Keratinocyte (primary cell): Measurements from ENCODE around the gene NECTIN2. TPM values are rescaled to one million over a fixed set of nuclear protein-coding genes. Genes with fewer than 3 reads are reported as not detected.

Experiments
- DNase-seq: peaks from one replicate; pipeline ENCODE4 v3.0.0-alpha.2; 2011; ENCODE audit warnings: low read depth, missing footprints, low spot score
- FAIRE-seq: peaks from 2 replicates; lab custom pipeline; 2011; peaks lifted over from hg19 to GRCh38; lab: Jason Lieb, UNC
- H2AFZ ChIP-seq: 2 replicates; pipeline ENCODE4 v1.6.0; 2012; ENCODE audit warnings: low read length, control low read depth, inconsistent platforms; ENCODE audit not compliant: control insufficient read depth
- H3K27ac ChIP-seq: 2 replicates; pipeline ENCODE4 v1.5.1; 2011; ENCODE audit warnings: low read length; ENCODE audit not compliant: control insufficient read depth, insufficient read depth
- H3K27me3 ChIP-seq: 3 replicates; pipeline ENCODE4 v1.6.0; 2011; ENCODE audit warnings: low read length; ENCODE audit not compliant: control insufficient read depth, insufficient read depth; ENCODE audit errors: extremely low read depth
- H3K36me3 ChIP-seq, 2 experiments: 2 replicates in 1 of 2; 3 replicates in 1 of 2; pipeline ENCODE4 v1.5.1; 2011; ENCODE audit warnings: low read length in 2 of 2, mild to moderate bottlenecking in 1 of 2; ENCODE audit not compliant: control insufficient read depth in 2 of 2, insufficient read depth in 2 of 2; ENCODE audit errors: extremely low read depth in 1 of 2
- H3K4me1 ChIP-seq: 3 replicates; pipeline ENCODE4 v1.5.1; 2011; ENCODE audit warnings: low read length; ENCODE audit not compliant: control insufficient read depth, insufficient read depth; ENCODE audit errors: extremely low read depth
- H3K4me2 ChIP-seq: 3 replicates; pipeline ENCODE4 v1.6.0; 2011; ENCODE audit warnings: low read depth, low read length; ENCODE audit not compliant: control insufficient read depth, insufficient read depth; ENCODE audit errors: extremely low read depth
- H3K4me3 ChIP-seq, 3 experiments: fragments of 200-600 bp in 1 of 3; sonication (generic) in 1 of 3; 2 replicates in 2 of 3; 3 replicates in 1 of 3; pipeline ENCODE4 v1.5.1; 2011 to 2016; ENCODE audit warnings: low read length in 3 of 3, mild to moderate bottlenecking in 3 of 3, control low read depth in 2 of 3, inconsistent platforms in 1 of 3, low read depth in 1 of 3, mixed read lengths in 1 of 3, mixed run types in 1 of 3, moderate library complexity in 1 of 3; ENCODE audit not compliant: control insufficient read depth in 2 of 3, insufficient read depth in 2 of 3; ENCODE audit errors: extremely low read depth in 1 of 3
- H3K79me2 ChIP-seq: 2 replicates; pipeline ENCODE4 v1.6.0; 2012; ENCODE audit warnings: low read length; ENCODE audit not compliant: control insufficient read depth, insufficient read depth
- H3K9ac ChIP-seq: 3 replicates; pipeline ENCODE4 v1.6.0; 2011; ENCODE audit warnings: low read length; ENCODE audit not compliant: control insufficient read depth, insufficient read depth; ENCODE audit errors: extremely low read depth
- H3K9me1 ChIP-seq: 3 replicates; pipeline ENCODE4 v1.6.0; 2011; ENCODE audit warnings: low read length; ENCODE audit not compliant: control insufficient read depth, insufficient read depth; ENCODE audit errors: extremely low read depth
- H3K9me3 ChIP-seq: 2 replicates; pipeline ENCODE4 v1.5.1; 2012; ENCODE audit warnings: low read depth, low read length; ENCODE audit not compliant: control insufficient read depth
- H4K20me1 ChIP-seq: 3 replicates; pipeline ENCODE4 v1.6.0; 2011; ENCODE audit warnings: low read length; ENCODE audit not compliant: control insufficient read depth, insufficient read depth; ENCODE audit errors: extremely low read depth
- CTCF ChIP-seq, 3 experiments: IDR thresholded peaks in 1 of 3; conservative IDR thresholded peaks in 1 of 3; optimal IDR thresholded peaks in 1 of 3; 2 replicates in 2 of 3; 3 replicates in 1 of 3; pipeline versions ENCODE3 to v1.5.1; 2011; ENCODE audit warnings: low read length in 3 of 3, mild to moderate bottlenecking in 3 of 3, moderate library complexity in 2 of 3, control low read depth in 1 of 3, inconsistent platforms in 1 of 3; ENCODE audit not compliant: insufficient read depth in 2 of 3; ENCODE audit errors: extremely low read depth in 1 of 3
- EZH2 ChIP-seq: IDR thresholded peaks from one replicate; pipeline ENCODE4 v1.6.1; 2012; ENCODE audit warnings: inconsistent platforms, mild to moderate bottlenecking, low read length, moderate library complexity
- dilution Hi-C: fragments of 300-500 bp; cut with MboI; formaldehyde crosslinking; loops from one replicate; pipeline ENCODE4 v1.7.0; 2020; ENCODE audit warnings: low sequenced_read_pairs; ENCODE audit not compliant: extremely low pct_ligation_motif_present
- polyA plus RNA-seq, 5 experiments: library from polyadenylated mRNA; depleted of rRNA in 3 of 5; stranded (reverse) in 3 of 5; stranded (forward) in 1 of 5; unstranded in 1 of 5; fragments of >200 nt; gene quantifications; 1 replicate in 1 of 5; 2 replicates in 3 of 5; 3 replicates in 1 of 5; pipeline versions ENCODE4 v1.2.1 to v1.2.3, GENCODE V29; 2011 to 2012; ENCODE audit warnings: missing spikeins in 2 of 5, low read depth in 1 of 5, low replicate concordance in 1 of 5

Gene NECTIN2
- polyA plus RNA-seq, 1 donor (not counting 4 experiments of a cell fraction or from before 2014, with no cell fraction given) = 26.8 TPM

GRCh38 chr19:44841231-44841630, 4.9 kb upstream of the NECTIN2 start:
- Histone ChIP-seq H3K27me3 (peaks cover 3% of the 10 kb centered on the region), H3K4me3 (no peak overlapping the region), H3K27ac (no peak overlapping the region), H3K79me2 (no peaks in the 10 kb centered on the region), H3K9me1 (no peaks in the 10 kb centered on the region), H2AFZ (no peak overlapping the region), H3K4me1 (peaks cover 6% of the 10 kb centered on the region), H3K4me2 (no peak overlapping the region), H3K36me3 (no peaks in the 10 kb centered on the region), H4K20me1 (no peaks in the 10 kb centered on the region), H3K9ac (no peak overlapping the region), H3K9me3 (no peaks in the 10 kb centered on the region)
- TF ChIP-seq EZH2 = no peak
- TF ChIP-seq CTCF (optimal IDR thresholded peaks at IDR 0.05 in 1 of 3, IDR thresholded peaks at IDR 0.05 in 1 of 3, conservative IDR thresholded peaks at IDR 0.05 in 1 of 3; ENCODE audit: extremely low read depth in 1 of 3, insufficient read depth in 2 of 3, low read length in 3 of 3) = no peak
- dilution Hi-C loops = no loop called here
- FAIRE-seq (no peak), DNase-seq (no peak)

GRCh38 chr19:44845286-44845611, 848 bp upstream of the NECTIN2 start:
- DNase-seq = no peak
- peak overlapping the region; percentile 81 for H3K9ac ChIP-seq
- dilution Hi-C loops = no loop called here
- H4K20me1 ChIP-seq = peaks cover 7% of the 10 kb centered on the region
- peak overlapping the region; percentile 92 for H3K4me2 ChIP-seq
- FAIRE-seq = no peak
- H3K4me1 ChIP-seq = peaks cover 14% of the 10 kb centered on the region
- H3K9me1 ChIP-seq = no peaks in the 10 kb centered on the region
- peak overlapping the region; percentile 73 for H3K27ac ChIP-seq
- H2AFZ ChIP-seq = peak overlapping the region; percentile 100
- H3K4me3 ChIP-seq = peak overlapping the region; percentile 65 to 88 (median 87)
- H3K9me3 ChIP-seq = no peaks in the 10 kb centered on the region
- TF ChIP-seq CTCF (optimal IDR thresholded peaks at IDR 0.05 in 1 of 3, IDR thresholded peaks at IDR 0.05 in 1 of 3, conservative IDR thresholded peaks at IDR 0.05 in 1 of 3; ENCODE audit: extremely low read depth in 1 of 3, insufficient read depth in 2 of 3, low read length in 3 of 3) (no peak), EZH2 (no peak)
- H3K79me2 ChIP-seq = peaks cover 21% of the 10 kb centered on the region
- no peaks in the 10 kb centered on the region for H3K36me3 ChIP-seq
- H3K27me3 ChIP-seq = no peaks in the 10 kb centered on the region
